Hepatocyte (in vitro differentiated cells): ENCODE measurements around the gene PSMD12.

Experiments
- CTCF ChIP-seq: fragments of 200-600 bp; sonication (generic); IDR thresholded peaks from 2 replicates; pipeline ENCODE4 v1.5.1; 2016; ENCODE audit warnings: antibody characterized with exemption, mild to moderate bottlenecking; ENCODE audit not compliant: poor library complexity
- EZH2 ChIP-seq: fragments of 200-600 bp; sonication (generic); IDR thresholded peaks from 2 replicates; pipeline ENCODE4 v1.6.1; 2016; ENCODE audit warnings: antibody characterized with exemption, mild to moderate bottlenecking, borderline replicate concordance
- EZH2phosphoT487 ChIP-seq: fragments of 200-600 bp; sonication (generic); IDR thresholded peaks from one replicate; pipeline ENCODE4 v1.6.1; 2018; ENCODE audit warnings: antibody characterized with exemption, mild to moderate bottlenecking, low read depth, moderate library complexity; ENCODE audit not compliant: unreplicated experiment, severe bottlenecking

- TF ChIP-seq CTCF, result no peak
- TF ChIP-seq EZH2phosphoT487, result no peak
- no peak for TF ChIP-seq EZH2
Observed at GRCh38 chr17:67353929-67354574, 12.3 kb downstream of the PSMD12 start.
